Measurements from ENCODE around the gene PTCD1. TPM values are rescaled to one million over a fixed set of nuclear protein-coding genes. Genes with fewer than 3 reads are reported as not detected.

Gene PTCD1
- total RNA-seq, 1 experiment from 2014 or later: 11.1 TPM

DNA sequence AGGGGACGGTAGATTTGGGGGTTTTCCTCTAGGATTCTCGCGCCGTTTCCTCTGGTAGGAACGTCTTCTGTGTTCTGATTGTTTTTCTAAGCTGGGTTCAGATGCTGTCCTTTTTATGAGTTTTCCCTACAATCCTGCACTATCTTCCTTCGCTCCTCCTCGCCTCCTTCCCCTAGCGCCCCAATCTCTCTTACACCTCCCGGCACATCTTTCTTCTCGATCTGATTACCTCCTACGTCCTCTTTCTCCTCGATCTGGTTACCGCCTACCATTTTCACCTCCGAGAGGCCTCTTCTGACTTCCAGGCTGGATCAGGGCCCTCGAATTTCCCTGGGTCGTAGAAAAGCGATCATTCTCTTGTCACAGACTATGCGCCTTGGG lies 29.4 kb downstream of the PTCD1 start:
- TF ChIP-seq, protein P1, sequence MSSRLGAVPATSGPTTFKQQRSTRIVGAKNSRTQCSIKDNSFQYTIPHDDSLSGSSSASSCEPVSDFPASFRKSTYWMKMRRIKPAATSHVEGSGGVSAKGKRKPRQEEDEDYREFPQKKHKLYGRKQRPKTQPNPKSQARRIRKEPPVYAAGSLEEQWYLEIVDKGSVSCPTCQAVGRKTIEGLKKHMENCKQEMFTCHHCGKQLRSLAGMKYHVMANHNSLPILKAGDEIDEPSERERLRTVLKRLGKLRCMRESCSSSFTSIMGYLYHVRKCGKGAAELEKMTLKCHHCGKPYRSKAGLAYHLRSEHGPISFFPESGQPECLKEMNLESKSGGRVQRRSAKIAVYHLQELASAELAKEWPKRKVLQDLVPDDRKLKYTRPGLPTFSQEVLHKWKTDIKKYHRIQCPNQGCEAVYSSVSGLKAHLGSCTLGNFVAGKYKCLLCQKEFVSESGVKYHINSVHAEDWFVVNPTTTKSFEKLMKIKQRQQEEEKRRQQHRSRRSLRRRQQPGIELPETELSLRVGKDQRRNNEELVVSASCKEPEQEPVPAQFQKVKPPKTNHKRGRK (CRISPR knock-in tag; IDR thresholded peaks at IDR 0.05; ENCODE audit: borderline replicate concordance): no peak
- TF ChIP-seq ZNF232 (CRISPR knock-in tag; IDR thresholded peaks at IDR 0.05): no peak
- TF ChIP-seq, protein P2, sequence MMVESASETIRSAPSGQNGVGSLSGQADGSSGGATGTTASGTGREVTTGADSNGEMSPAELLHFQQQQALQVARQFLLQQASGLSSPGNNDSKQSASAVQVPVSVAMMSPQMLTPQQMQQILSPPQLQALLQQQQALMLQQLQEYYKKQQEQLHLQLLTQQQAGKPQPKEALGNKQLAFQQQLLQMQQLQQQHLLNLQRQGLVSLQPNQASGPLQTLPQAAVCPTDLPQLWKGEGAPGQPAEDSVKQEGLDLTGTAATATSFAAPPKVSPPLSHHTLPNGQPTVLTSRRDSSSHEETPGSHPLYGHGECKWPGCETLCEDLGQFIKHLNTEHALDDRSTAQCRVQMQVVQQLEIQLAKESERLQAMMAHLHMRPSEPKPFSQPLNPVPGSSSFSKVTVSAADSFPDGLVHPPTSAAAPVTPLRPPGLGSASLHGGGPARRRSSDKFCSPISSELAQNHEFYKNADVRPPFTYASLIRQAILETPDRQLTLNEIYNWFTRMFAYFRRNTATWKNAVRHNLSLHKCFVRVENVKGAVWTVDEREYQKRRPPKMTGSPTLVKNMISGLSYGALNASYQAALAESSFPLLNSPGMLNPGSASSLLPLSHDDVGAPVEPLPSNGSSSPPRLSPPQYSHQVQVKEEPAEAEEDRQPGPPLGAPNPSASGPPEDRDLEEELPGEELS (CRISPR knock-in tag; IDR thresholded peaks at IDR 0.05): no peak
- no peak for TF ChIP-seq SOX15 (CRISPR knock-in tag; IDR thresholded peaks at IDR 0.05)
- peaks cover 18% of the 10 kb centered on the region for H3K4me1 Mint-ChIP-seq
- POLR2A ChIA-PET: interaction anchor here (0.7 to 2.4 kb wide), 14 partner anchors 9 to 531 kb away, joined by 3 to 37 read pairs (median 4); partner anchors contain the start of genes CPSF4, PTCD1, TRRAP and ZKSCAN5
- no peak for ATAC-seq
- DNase-seq (ENCODE audit: low spot score): no peak
- CTCF ChIA-PET: interaction anchor here (1.0 to 2.4 kb wide), 6 partner anchors 10 to 531 kb away, joined by 3 to 13 read pairs (median 5); partner anchors contain the start of gene TRRAP
- H3K36me3 Mint-ChIP-seq: peaks cover 39% of the 10 kb centered on the region
- no peaks in the 10 kb centered on the region for H3K27me3 Mint-ChIP-seq (ENCODE audit: low read depth)
- H3K9me3 Mint-ChIP-seq: no peaks in the 10 kb centered on the region
- H3K4me3 Mint-ChIP-seq: peak overlapping the region; percentile 99
- H3K27ac Mint-ChIP-seq: peak overlapping the region; percentile 99

DNA sequence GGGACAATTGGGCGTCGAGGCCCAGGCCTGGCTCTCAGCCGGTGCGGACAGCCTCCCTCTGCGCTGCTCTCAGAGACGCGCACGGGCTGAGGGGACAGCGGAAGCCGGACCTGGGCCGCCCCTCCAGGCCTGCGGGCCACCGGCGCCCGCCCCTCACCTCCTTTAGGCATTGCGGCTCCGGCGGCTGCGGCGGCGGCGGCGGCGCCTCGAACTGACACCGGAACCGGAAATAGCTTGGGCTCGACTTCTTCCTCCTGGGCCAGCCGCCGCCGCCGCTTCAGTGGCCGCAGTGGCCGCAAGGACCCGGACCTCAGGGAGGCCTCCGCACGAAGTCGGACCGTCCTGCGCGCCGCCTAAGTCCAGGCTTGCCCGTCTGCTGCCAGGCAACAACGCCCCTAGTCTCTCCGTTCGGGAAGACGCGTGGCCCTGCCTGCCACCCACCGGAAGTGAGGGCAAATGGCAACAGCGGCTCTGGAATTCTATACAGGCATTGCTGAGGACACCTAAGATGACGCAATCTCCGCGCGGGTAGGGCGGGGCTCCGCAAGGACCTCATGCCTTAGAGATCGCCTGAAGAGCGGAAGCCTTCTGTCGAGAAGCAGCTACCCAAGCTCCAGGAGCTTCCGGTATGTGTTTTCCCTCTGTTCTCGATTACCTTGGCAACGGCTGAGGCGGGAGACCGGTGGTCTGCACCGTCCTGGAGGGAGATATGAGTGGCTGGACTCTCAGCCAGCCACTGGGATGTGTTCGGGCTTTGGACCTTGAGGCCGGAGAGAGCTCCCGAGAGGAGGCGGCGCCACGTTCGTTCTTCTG lies 30.0 kb downstream of the PTCD1 start, which contains the start of the genes BUD31 and PDAP1:
Gene BUD31, plus strand, starts transcription at position 591 of the 813 bp plus-strand sequence. CDS start 2,124 bp downstream, outside the sequence.
Gene PDAP1, minus strand, starts transcription at position 219 of the 813 bp plus-strand sequence. Its CDS starts 49 bp downstream, at position 170.
- Mint-ChIP-seq H3K27me3 (ENCODE audit: low read depth) (no peaks in the 10 kb centered on the region), H3K36me3 (peaks cover 41% of the 10 kb centered on the region), H3K4me1 (peaks cover 18% of the 10 kb centered on the region), H3K4me3 (peak within 1 kb of the TSS; percentile 99), H3K9me3 (no peaks in the 10 kb centered on the region), H3K27ac (peak within 1 kb of the TSS; percentile 99)
- ChIA-PET CTCF (interaction anchor here (1.0 to 2.4 kb wide), 7 partner anchors 9 to 530 kb away, joined by 3 to 13 read pairs (median 5); partner anchors contain the start of gene TRRAP), POLR2A (interaction anchor here (0.6 to 2.4 kb wide), 15 partner anchors 10 to 530 kb away, joined by 3 to 37 read pairs (median 4); partner anchors contain the start of genes CPSF4, PTCD1, TRRAP and ZKSCAN5)
- peak; percentile 86 for DNase-seq (ENCODE audit: low spot score)
- ATAC-seq: peak; percentile 88
- TF ChIP-seq ETV6 (CRISPR knock-in tag; IDR thresholded peaks at IDR 0.05) (peak; percentile 86), FOXP1 (CRISPR knock-in tag; IDR thresholded peaks at IDR 0.05; ENCODE audit: borderline replicate concordance) (peak; percentile 75; the same call in 1 of the 2 replicates), PRRX2 (CRISPR knock-in tag; IDR thresholded peaks at IDR 0.05) (0 out of 2 replicates have a peak, but pooled peaks have one; percentile 29), EMX1 (CRISPR knock-in tag; IDR thresholded peaks at IDR 0.05) (no peak), GABPB1 (CRISPR knock-in tag; IDR thresholded peaks at IDR 0.05) (peak; percentile 99), CREM (CRISPR knock-in tag; IDR thresholded peaks at IDR 0.05) (no peak), ZNF138 (CRISPR knock-in tag; conservative IDR thresholded peaks at IDR 0.05) (no peak), NR2C2 (CRISPR knock-in tag; IDR thresholded peaks at IDR 0.05) (peak; percentile 70), OVOL2 (CRISPR knock-in tag; IDR thresholded peaks at IDR 0.05; ENCODE audit: borderline replicate concordance) (no peak), RORB (CRISPR knock-in tag; IDR thresholded peaks at IDR 0.05) (no peak), MYBL2 (CRISPR knock-in tag; IDR thresholded peaks at IDR 0.05) (peak; percentile 69; the same call in 1 of the 2 replicates)
- TF ChIP-seq, protein P3, sequence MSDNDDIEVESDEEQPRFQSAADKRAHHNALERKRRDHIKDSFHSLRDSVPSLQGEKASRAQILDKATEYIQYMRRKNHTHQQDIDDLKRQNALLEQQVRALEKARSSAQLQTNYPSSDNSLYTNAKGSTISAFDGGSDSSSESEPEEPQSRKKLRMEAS (CRISPR knock-in tag; IDR thresholded peaks at IDR 0.05): peak; percentile 91
- TF ChIP-seq, protein P4, sequence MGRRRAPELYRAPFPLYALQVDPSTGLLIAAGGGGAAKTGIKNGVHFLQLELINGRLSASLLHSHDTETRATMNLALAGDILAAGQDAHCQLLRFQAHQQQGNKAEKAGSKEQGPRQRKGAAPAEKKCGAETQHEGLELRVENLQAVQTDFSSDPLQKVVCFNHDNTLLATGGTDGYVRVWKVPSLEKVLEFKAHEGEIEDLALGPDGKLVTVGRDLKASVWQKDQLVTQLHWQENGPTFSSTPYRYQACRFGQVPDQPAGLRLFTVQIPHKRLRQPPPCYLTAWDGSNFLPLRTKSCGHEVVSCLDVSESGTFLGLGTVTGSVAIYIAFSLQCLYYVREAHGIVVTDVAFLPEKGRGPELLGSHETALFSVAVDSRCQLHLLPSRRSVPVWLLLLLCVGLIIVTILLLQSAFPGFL (CRISPR knock-in tag; IDR thresholded peaks at IDR 0.05; ENCODE audit: borderline replicate concordance): 0 out of 2 replicates have a peak, but pooled peaks have one; percentile 53
- TF ChIP-seq, protein P5, sequence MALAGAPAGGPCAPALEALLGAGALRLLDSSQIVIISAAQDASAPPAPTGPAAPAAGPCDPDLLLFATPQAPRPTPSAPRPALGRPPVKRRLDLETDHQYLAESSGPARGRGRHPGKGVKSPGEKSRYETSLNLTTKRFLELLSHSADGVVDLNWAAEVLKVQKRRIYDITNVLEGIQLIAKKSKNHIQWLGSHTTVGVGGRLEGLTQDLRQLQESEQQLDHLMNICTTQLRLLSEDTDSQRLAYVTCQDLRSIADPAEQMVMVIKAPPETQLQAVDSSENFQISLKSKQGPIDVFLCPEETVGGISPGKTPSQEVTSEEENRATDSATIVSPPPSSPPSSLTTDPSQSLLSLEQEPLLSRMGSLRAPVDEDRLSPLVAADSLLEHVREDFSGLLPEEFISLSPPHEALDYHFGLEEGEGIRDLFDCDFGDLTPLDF (CRISPR knock-in tag; IDR thresholded peaks at IDR 0.05): no peak
- TF ChIP-seq, protein P6, sequence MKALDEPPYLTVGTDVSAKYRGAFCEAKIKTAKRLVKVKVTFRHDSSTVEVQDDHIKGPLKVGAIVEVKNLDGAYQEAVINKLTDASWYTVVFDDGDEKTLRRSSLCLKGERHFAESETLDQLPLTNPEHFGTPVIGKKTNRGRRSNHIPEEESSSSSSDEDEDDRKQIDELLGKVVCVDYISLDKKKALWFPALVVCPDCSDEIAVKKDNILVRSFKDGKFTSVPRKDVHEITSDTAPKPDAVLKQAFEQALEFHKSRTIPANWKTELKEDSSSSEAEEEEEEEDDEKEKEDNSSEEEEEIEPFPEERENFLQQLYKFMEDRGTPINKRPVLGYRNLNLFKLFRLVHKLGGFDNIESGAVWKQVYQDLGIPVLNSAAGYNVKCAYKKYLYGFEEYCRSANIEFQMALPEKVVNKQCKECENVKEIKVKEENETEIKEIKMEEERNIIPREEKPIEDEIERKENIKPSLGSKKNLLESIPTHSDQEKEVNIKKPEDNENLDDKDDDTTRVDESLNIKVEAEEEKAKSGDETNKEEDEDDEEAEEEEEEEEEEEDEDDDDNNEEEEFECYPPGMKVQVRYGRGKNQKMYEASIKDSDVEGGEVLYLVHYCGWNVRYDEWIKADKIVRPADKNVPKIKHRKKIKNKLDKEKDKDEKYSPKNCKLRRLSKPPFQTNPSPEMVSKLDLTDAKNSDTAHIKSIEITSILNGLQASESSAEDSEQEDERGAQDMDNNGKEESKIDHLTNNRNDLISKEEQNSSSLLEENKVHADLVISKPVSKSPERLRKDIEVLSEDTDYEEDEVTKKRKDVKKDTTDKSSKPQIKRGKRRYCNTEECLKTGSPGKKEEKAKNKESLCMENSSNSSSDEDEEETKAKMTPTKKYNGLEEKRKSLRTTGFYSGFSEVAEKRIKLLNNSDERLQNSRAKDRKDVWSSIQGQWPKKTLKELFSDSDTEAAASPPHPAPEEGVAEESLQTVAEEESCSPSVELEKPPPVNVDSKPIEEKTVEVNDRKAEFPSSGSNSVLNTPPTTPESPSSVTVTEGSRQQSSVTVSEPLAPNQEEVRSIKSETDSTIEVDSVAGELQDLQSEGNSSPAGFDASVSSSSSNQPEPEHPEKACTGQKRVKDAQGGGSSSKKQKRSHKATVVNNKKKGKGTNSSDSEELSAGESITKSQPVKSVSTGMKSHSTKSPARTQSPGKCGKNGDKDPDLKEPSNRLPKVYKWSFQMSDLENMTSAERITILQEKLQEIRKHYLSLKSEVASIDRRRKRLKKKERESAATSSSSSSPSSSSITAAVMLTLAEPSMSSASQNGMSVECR (CRISPR knock-in tag; IDR thresholded peaks at IDR 0.05; ENCODE audit: borderline replicate concordance): peak; percentile 71
- TF ChIP-seq, protein P7, sequence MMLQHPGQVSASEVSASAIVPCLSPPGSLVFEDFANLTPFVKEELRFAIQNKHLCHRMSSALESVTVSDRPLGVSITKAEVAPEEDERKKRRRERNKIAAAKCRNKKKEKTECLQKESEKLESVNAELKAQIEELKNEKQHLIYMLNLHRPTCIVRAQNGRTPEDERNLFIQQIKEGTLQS (CRISPR knock-in tag; conservative IDR thresholded peaks at IDR 0.05): peak; percentile 99
- TF ChIP-seq, protein P8, sequence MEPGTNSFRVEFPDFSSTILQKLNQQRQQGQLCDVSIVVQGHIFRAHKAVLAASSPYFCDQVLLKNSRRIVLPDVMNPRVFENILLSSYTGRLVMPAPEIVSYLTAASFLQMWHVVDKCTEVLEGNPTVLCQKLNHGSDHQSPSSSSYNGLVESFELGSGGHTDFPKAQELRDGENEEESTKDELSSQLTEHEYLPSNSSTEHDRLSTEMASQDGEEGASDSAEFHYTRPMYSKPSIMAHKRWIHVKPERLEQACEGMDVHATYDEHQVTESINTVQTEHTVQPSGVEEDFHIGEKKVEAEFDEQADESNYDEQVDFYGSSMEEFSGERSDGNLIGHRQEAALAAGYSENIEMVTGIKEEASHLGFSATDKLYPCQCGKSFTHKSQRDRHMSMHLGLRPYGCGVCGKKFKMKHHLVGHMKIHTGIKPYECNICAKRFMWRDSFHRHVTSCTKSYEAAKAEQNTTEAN (CRISPR knock-in tag; IDR thresholded peaks at IDR 0.05): no peak

Measured in WTC11 (cell line).